ENCODE measurements around the gene PLEKHA1.

DNA sequence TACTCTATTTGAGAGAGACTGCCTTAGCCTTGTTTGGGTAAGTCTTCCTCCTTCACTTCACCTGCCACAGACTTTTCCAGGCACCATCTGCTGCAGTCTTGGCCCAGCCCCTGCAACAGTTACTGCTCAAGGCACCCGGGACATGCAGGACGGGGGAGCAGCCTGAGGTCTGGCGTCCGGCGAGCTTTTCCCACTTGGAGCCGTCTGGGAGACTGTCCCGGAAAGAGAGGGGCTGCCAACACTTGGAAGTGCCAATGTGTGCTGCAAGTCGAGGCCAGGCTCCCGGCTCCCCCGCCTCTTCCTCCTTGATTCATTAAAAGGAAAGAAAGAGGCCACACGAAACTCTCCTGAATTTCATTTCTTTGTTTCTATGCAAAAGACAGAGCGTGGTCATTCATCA lies 100.6 kb downstream of the PLEKHA1 start:
- TF ChIP-seq, protein P1, sequence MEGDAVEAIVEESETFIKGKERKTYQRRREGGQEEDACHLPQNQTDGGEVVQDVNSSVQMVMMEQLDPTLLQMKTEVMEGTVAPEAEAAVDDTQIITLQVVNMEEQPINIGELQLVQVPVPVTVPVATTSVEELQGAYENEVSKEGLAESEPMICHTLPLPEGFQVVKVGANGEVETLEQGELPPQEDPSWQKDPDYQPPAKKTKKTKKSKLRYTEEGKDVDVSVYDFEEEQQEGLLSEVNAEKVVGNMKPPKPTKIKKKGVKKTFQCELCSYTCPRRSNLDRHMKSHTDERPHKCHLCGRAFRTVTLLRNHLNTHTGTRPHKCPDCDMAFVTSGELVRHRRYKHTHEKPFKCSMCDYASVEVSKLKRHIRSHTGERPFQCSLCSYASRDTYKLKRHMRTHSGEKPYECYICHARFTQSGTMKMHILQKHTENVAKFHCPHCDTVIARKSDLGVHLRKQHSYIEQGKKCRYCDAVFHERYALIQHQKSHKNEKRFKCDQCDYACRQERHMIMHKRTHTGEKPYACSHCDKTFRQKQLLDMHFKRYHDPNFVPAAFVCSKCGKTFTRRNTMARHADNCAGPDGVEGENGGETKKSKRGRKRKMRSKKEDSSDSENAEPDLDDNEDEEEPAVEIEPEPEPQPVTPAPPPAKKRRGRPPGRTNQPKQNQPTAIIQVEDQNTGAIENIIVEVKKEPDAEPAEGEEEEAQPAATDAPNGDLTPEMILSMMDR (IDR thresholded peaks at IDR 0.05; ENCODE audit: extremely low read depth in 1 of 2, insufficient read depth in 1 of 2, low read depth in 1 of 2, low read length in 2 of 2) = no peak
- no peak for TF ChIP-seq JUN (IDR thresholded peaks at IDR 0.05; ENCODE audit: borderline replicate concordance, insufficient read depth, insufficient read length, low read depth)
